Measurements from ENCODE around the gene PLEKHJ1. TPM values are rescaled to one million over a fixed set of nuclear protein-coding genes. Genes with fewer than 3 reads are reported as not detected.

Gene PLEKHJ1
- total and polyA plus RNA-seq, 9 of the 15 experiments (the other 6 are each of a cell fraction or from before 2014, with no cell fraction given) = 1.5 to 188 (median 63.9) TPM

GRCh38 chr19:2237051-2237868, 1.1 kb upstream of the PLEKHJ1 start (continued):
- TF ChIP-seq ZNF668 (CRISPR knock-in tag; IDR thresholded peaks at IDR 0.05) (no peak), SREBF1 (IDR thresholded peaks at IDR 0.05; ENCODE audit: borderline replicate concordance, low read depth, low read length) (no peak), ZBTB40 (IDR thresholded peaks at IDR 0.05) (peak; percentile 62; the same call in 1 of the 2 replicates), ZBTB40 (CRISPR knock-in tag; IDR thresholded peaks at IDR 0.05) (no peak), BRF1 (IDR thresholded peaks at IDR 0.05; ENCODE audit: borderline replicate concordance, extremely low read depth, insufficient read length) (no peak), GTF3C2 (IDR thresholded peaks at IDR 0.05; ENCODE audit: borderline replicate concordance, extremely low read depth, insufficient read length) (peak; percentile 33), PTRF (tag; IDR thresholded peaks at IDR 0.05) (no peak), EGR1 (conservative IDR thresholded peaks at IDR 0.05) (no peak), U2AF1 (optimal IDR thresholded peaks at IDR 0.05; ENCODE audit: low read depth, low read length) (no peak), GMEB1 (CRISPR knock-in tag; IDR thresholded peaks at IDR 0.05) (no peak), SMARCE1 (IDR thresholded peaks at IDR 0.05) (no peak), ZNF717 (CRISPR knock-in tag; IDR thresholded peaks at IDR 0.05) (no peak), ZFPM2 (CRISPR knock-in tag; IDR thresholded peaks at IDR 0.05) (no peak), XRCC3 (IDR thresholded peaks at IDR 0.05) (no peak), SP1 (CRISPR knock-in tag; IDR thresholded peaks at IDR 0.05) (no peak)

Measured in K562 (cell line).